ENCODE measurements around the gene SUPT7L. TPM values are rescaled to one million over a fixed set of nuclear protein-coding genes. Genes with fewer than 3 reads are reported as not detected.
A peak's percentile ranks its signal among the peaks of the same experiment; 100 is the strongest.

SUPT7L gene
- total and polyA plus RNA-seq, 11 donors: 18.6 to 29.5 (median 26.1) TPM

GRCh38 chr2:27708666-27709065 lies 45.3 kb upstream of the SUPT7L start:
- Histone ChIP-seq H3K4me3 (no peak overlapping the region), H3K36me3 (no peaks in the 10 kb centered on the region), H3K4me1 (peaks cover 0 to 49% (median 24%) of the 10 kb centered on the region in 12 donors), H3K9me3 (no peaks in the 10 kb centered on the region), H3K27me3 (no peaks in the 10 kb centered on the region), H3K27ac (peak overlapping the region in 1 of 12 donors; percentile 45)
- TF ChIP-seq POLR2A (IDR thresholded peaks at IDR 0.05) (no peak), CTCF (IDR thresholded peaks at IDR 0.05) (no peak)
- ATAC-seq (no peak), DNase-seq (no peak)
- WGBS, 4 donors: 78 to 83% (median 80%) methylated on average over 3 of the region's 3 CpGs
- intact Hi-C loops (cut with DNase I): loop anchor here in 4 of 10 donors (5.0 to 10.0 kb wide), 4 partner anchors 184 to 746 kb away; partner anchors contain the start of genes FOSL2 (in 2 of the 4), BABAM2 (in 1 of the 4) and RBKS (in 1 of the 4)

- intact Hi-C loops (cut with DNase I): loop anchor here in 4 of 10 donors (5.0 to 10.0 kb wide), 4 partner anchors 184 to 747 kb away; partner anchors contain the start of genes FOSL2 (in 2 of the 4), BABAM2 (in 1 of the 4) and RBKS (in 1 of the 4)
- Histone ChIP-seq H3K9me3 (no peaks in the 10 kb centered on the region), H3K4me1 (peaks cover 0 to 50% (median 27%) of the 10 kb centered on the region in 12 donors), H3K4me3 (no peak overlapping the region), H3K27ac (peak overlapping the region in 2 of 12 donors; percentile 44 to 82), H3K27me3 (no peaks in the 10 kb centered on the region), H3K36me3 (no peaks in the 10 kb centered on the region)
- no peak for TF ChIP-seq POLR2A (IDR thresholded peaks at IDR 0.05)
- no peak for TF ChIP-seq CTCF (IDR thresholded peaks at IDR 0.05)
- ATAC-seq (no peak), DNase-seq (no peak)
- WGBS, 4 donors: 90 to 95% (median 92%) methylated on average over 7 of the region's 7 CpGs
Measured at GRCh38 chr2:27708257-27708654, 44.8 kb upstream of the SUPT7L start.

- no peak for DNase-seq
- TF ChIP-seq POLR2A (IDR thresholded peaks at IDR 0.05): no peak
- TF ChIP-seq CTCF (IDR thresholded peaks at IDR 0.05): no peak
- H3K36me3 ChIP-seq: no peaks in the 10 kb centered on the region
- H3K27me3 ChIP-seq: no peaks in the 10 kb centered on the region
- 81 to 88% (median 84%) methylated on average over 9 of the region's 9 CpGs for WGBS, 4 donors
- no peaks in the 10 kb centered on the region for H3K9me3 ChIP-seq
- peak overlapping the region in 3 of 12 donors; percentile 57 to 83 (median 82) for H3K27ac ChIP-seq
- H3K4me3 ChIP-seq: no peak overlapping the region
- peaks cover 0 to 49% (median 27%) of the 10 kb centered on the region in 12 donors for H3K4me1 ChIP-seq
- ATAC-seq: no peak
- intact Hi-C loops (cut with DNase I): loop anchor here in 4 of 10 donors (5.0 to 10.0 kb wide), 4 partner anchors 185 to 747 kb away; partner anchors contain the start of genes FOSL2 (in 2 of the 4), BABAM2 (in 1 of the 4) and RBKS (in 1 of the 4)
Measured at GRCh38 chr2:27707462-27708256, 44.2 kb upstream of the SUPT7L start.
